GM12878 (cell line): ENCODE measurements around the gene WDR18. TPM values are rescaled to one million over a fixed set of nuclear protein-coding genes. Genes with fewer than 3 reads are reported as not detected.

Experiments
- ATAC-seq: fragments of 200-7000 bp; cut with Tn5 transposase; 3 replicates; pipeline ENCODE4 v1.9.1; 2020; ENCODE audit warnings: mild to moderate bottlenecking, moderate library complexity
- BruUV-seq: library from RNA; stranded (reverse); fragments of 400-500 nt; replicated peaks from 2 replicates; lab custom pipeline; 2021; lab: Mats Ljungman, UMichigan
- CTCF ChIA-PET: fragments of 300-600 bp; sonication (Branson Sonifier 250); formaldehyde crosslinking; extraction: SDS; loops from one replicate; lab custom pipeline; 2021; ENCODE audit warnings: inconsistent platforms; lab: Yijun Ruan, JAX
- POLR2A ChIA-PET: fragments of 350-600 bp; formaldehyde crosslinking; extraction: SDS; loops from one replicate; lab custom pipeline; 2021; ENCODE audit warnings: inconsistent platforms; lab: Charles Lee
- RAD21 ChIA-PET: fragments of 300-600 bp; sonication (Branson Sonifier 250); formaldehyde crosslinking; loops from one replicate; lab custom pipeline; 2023; ENCODE audit warnings: antibody characterized with exemption; ENCODE audit not compliant: unreplicated experiment; lab: Charles Lee
- SMC1A ChIA-PET: fragments of 300-600 bp; sonication (Branson Sonifier 250); formaldehyde crosslinking; loops from one replicate; lab custom pipeline; 2023; ENCODE audit not compliant: unreplicated experiment, uncharacterized antibody; lab: Charles Lee
- DNase-seq: peaks from one replicate; pipeline ENCODE4 v3.0.0-alpha.2; 2011; ENCODE audit warnings: low read depth, low spot score
- FAIRE-seq: peaks from 3 replicates; lab custom pipeline; 2011; peaks lifted over from hg19 to GRCh38; lab: Jason Lieb, UNC
- H2AFZ ChIP-seq: 2 replicates; pipeline ENCODE4 v1.6.0; 2011; ENCODE audit warnings: low read depth, low read length, control low read depth; ENCODE audit not compliant: control insufficient read depth
- H3K27ac ChIP-seq: 2 replicates; pipeline ENCODE4 v1.5.1; 2011; ENCODE audit warnings: control low read depth; ENCODE audit not compliant: control insufficient read depth, insufficient read depth
- H3K27me3 ChIP-seq, 2 experiments: replicated peaks in 1 of 2; 2 replicates each; pipeline versions ENCODE4 v1.6.0 to v1.6.1; 2011; ENCODE audit warnings: low read length in 1 of 2; ENCODE audit not compliant: control insufficient read depth in 2 of 2, insufficient read depth in 2 of 2
- H3K36me3 ChIP-seq, 2 experiments: 2 replicates each; pipeline ENCODE4 v1.5.1; 2011; ENCODE audit warnings: low read length in 1 of 2; ENCODE audit not compliant: control insufficient read depth in 2 of 2, insufficient read depth in 2 of 2
- H3K4me1 ChIP-seq: 2 replicates; pipeline ENCODE4 v1.6.1; 2011; ENCODE audit warnings: mild to moderate bottlenecking, low read length, moderate library complexity, mixed read lengths; ENCODE audit not compliant: control insufficient read depth, insufficient read depth
- H3K4me2 ChIP-seq: 2 replicates; pipeline ENCODE4 v1.6.0; 2011; ENCODE audit warnings: control low read depth; ENCODE audit not compliant: control insufficient read depth, insufficient read depth
- H3K4me3 ChIP-seq: fragments of 200-600 bp; sonication (generic); 2 replicates; pipeline ENCODE4 v1.5.1; 2016
- H3K79me2 ChIP-seq: 2 replicates; pipeline ENCODE4 v1.6.0; 2011; ENCODE audit warnings: low read length; ENCODE audit not compliant: control insufficient read depth, insufficient read depth
- H3K9ac ChIP-seq: 2 replicates; pipeline ENCODE4 v1.8.0; 2011; ENCODE audit warnings: low read length, control low read depth, mixed read lengths; ENCODE audit not compliant: control insufficient read depth, insufficient read depth
- H3K9me3 ChIP-seq: replicated peaks from 3 replicates; pipeline ENCODE4 v1.5.1; 2011; ENCODE audit warnings: mild to moderate bottlenecking, low read length; ENCODE audit not compliant: control insufficient read depth, insufficient read depth
- H4K20me1 ChIP-seq: 2 replicates; pipeline ENCODE4 v1.6.0; 2011; ENCODE audit not compliant: control insufficient read depth, insufficient read depth
- DPF2 ChIP-seq: fragments of 450-650 bp; IDR thresholded peaks from 2 replicates; pipeline ENCODE4 v1.6.1; 2017; ENCODE audit warnings: mild to moderate bottlenecking
- FOXK2 ChIP-seq: fragments of 450-650 bp; IDR thresholded peaks from 2 replicates; pipeline ENCODE4 v1.6.1; 2017; ENCODE audit warnings: mild to moderate bottlenecking, moderate library complexity
- KLF5 ChIP-seq: fragments of 450-650 bp; IDR thresholded peaks from 2 replicates; pipeline ENCODE4 v1.6.1; 2014; ENCODE audit warnings: mild to moderate bottlenecking; ENCODE audit not compliant: partially characterized antibody
- POLR2A ChIP-seq: IDR thresholded peaks from 2 replicates; pipeline ENCODE4 v1.6.1; 2011; ENCODE audit warnings: low read depth, mild to moderate bottlenecking, low read length
- POLR2AphosphoS5 ChIP-seq: IDR thresholded peaks from 2 replicates; pipeline ENCODE4 v1.6.1; 2011; ENCODE audit warnings: mild to moderate bottlenecking, low read length, inconsistent platforms
- PRDM15 ChIP-seq: fragments of 450-650 bp; formaldehyde crosslinking; IDR thresholded peaks from 2 replicates; pipeline ENCODE4 v1.4.0; 2020; ENCODE audit warnings: mild to moderate bottlenecking, moderate library complexity
- TARDBP ChIP-seq: IDR thresholded peaks from 2 replicates; pipeline ENCODE4 v1.6.1; 2016; ENCODE audit warnings: borderline replicate concordance
- WRNIP1 ChIP-seq: IDR thresholded peaks from 2 replicates; pipeline ENCODE4 v1.6.1; 2011; ENCODE audit warnings: low read depth, low read length, improper control_type of control experiment, borderline replicate concordance
- YBX1 ChIP-seq: fragments of 450-650 bp; IDR thresholded peaks from 2 replicates; pipeline ENCODE4 v1.6.1; 2016; ENCODE audit warnings: antibody characterized with exemption
- WGBS: methylation state at CpG from one replicate; pipeline ENCODE4 v1.1.6; 2016; ENCODE audit warnings: low lambda C conversion rate; ENCODE audit not compliant: insufficient replicate concordance, insufficient coverage; ENCODE audit errors: missing lambda C conversion rate; 5-methylcytosine and 5-hydroxymethylcytosine counted together
- in situ Hi-C: fragments of 300-500 bp; cut with MboI; formaldehyde crosslinking; loops from 9 replicates; pipeline ENCODE4 v1.14.3; 2018; ENCODE audit warnings: mixed read lengths
- intact Hi-C: fragments of 100-400 bp; cut with micrococcal nuclease; formaldehyde crosslinking; loops from one replicate; pipeline ENCODE4 v1.14.2; 2022; ENCODE audit not compliant: unreplicated experiment
- polyA plus RNA-seq, 11 experiments: library from polyadenylated mRNA; depleted of rRNA in 4 of 11; unstranded in 6 of 11; stranded (reverse) in 5 of 11; fragments of >200 nt; fragmentation: Nextera tagmentation in 4 of 11; fragmentation: Illumina TruSeq in 1 of 11; extraction: Ambion mirVana in 4 of 11; extraction: Trizol in 1 of 11; gene quantifications; 1 replicate in 1 of 11; 2 replicates in 10 of 11; pipeline versions ENCODE4 v1.2.1 to v1.2.3, GENCODE V29; 2011 to 2016; ENCODE audit warnings: inconsistent platforms in 2 of 11, missing spikeins in 2 of 11, low read depth in 1 of 11
- total RNA-seq, 4 experiments: library from RNA; depleted of rRNA in 3 of 4; stranded (reverse); fragments of >200 nt in 3 of 4; fragmentation: Illumina TruSeq in 1 of 4; extraction: Trizol in 1 of 4; gene quantifications; 2 replicates each; pipeline versions ENCODE4 v1.2.1 to v1.2.3, GENCODE V29; 2013 to 2021
- TF ChIP-seq, protein P1 (sequence below): fragments of 450-650 bp; IDR thresholded peaks from 2 replicates; pipeline ENCODE4 v1.6.1; 2018; ENCODE audit warnings: mild to moderate bottlenecking, low read depth, moderate library complexity; ENCODE audit not compliant: partially characterized antibody

The WDR18 gene
- total and polyA plus RNA-seq, 10 of the 15 experiments (the other 5 are each of a cell fraction or from before 2014, with no cell fraction given) = 3.0 to 206 (median 62.3) TPM

- RAD21 ChIA-PET = no interaction called here
Measured at GRCh38 chr19:962683-963400, 21.3 kb upstream of the WDR18 start.

DNA sequence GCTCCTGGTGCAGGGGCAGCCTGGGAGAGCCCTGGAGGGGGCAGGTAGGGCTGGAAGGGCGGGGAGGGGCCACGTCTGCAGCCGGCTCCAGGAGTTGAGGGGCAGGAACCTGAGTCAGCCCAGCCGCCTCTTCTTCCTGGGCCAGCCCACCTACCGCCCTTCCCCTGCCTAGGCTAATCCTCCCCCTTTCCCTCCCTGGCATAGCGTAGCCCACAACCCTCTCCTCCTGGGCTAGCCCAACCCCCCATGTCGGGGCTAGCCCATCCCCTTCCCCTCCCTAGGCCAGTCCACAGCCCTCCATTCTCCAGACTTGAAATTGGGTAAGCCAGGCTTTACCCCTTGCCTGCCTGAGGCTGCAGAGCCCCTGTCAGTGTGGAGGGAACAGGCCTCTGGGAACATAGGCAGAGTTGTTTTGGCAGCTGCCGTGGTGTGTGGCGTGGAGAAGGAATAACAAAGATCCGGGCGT lies 20.6 kb upstream of the WDR18 start:
- 75% methylated on average over 6 of the region's 11 CpGs for WGBS
- intact Hi-C loops = no loop called here
- ATAC-seq (no peak), FAIRE-seq (no peak), DNase-seq (no peak)
- Histone ChIP-seq H4K20me1 (peaks cover 3% of the 10 kb centered on the region; the same call in 1 of the 2 replicates), H3K4me2 (no peak overlapping the region), H3K9ac (no peak overlapping the region), H3K27me3 (no peaks in the 10 kb centered on the region), H3K9me3 (peaks cover 2% of the 10 kb centered on the region; the same call in 1 of the 3 replicates), H2AFZ (no peak overlapping the region), H3K79me2 (no peaks in the 10 kb centered on the region), H3K4me3 (no peak overlapping the region), H3K4me1 (no peaks in the 10 kb centered on the region), H3K36me3 (peaks cover 21 to 56% of the 10 kb centered on the region in 2 experiments), H3K27ac (no peak overlapping the region)
- ChIA-PET CTCF (no interaction called here), RAD21 (no interaction called here), POLR2A (no interaction called here), SMC1A (no interaction called here)
- in situ Hi-C loops = no loop called here
- no TSS peak for BruUV-seq
- TF ChIP-seq FOXK2 (no peak), YBX1 (no peak), KLF5 (no peak), TARDBP (no peak), PRDM15 (CRISPR knock-in tag) (no peak), WRNIP1 (no peak), POLR2AphosphoS5 (no peak)
- TF ChIP-seq, protein P1, sequence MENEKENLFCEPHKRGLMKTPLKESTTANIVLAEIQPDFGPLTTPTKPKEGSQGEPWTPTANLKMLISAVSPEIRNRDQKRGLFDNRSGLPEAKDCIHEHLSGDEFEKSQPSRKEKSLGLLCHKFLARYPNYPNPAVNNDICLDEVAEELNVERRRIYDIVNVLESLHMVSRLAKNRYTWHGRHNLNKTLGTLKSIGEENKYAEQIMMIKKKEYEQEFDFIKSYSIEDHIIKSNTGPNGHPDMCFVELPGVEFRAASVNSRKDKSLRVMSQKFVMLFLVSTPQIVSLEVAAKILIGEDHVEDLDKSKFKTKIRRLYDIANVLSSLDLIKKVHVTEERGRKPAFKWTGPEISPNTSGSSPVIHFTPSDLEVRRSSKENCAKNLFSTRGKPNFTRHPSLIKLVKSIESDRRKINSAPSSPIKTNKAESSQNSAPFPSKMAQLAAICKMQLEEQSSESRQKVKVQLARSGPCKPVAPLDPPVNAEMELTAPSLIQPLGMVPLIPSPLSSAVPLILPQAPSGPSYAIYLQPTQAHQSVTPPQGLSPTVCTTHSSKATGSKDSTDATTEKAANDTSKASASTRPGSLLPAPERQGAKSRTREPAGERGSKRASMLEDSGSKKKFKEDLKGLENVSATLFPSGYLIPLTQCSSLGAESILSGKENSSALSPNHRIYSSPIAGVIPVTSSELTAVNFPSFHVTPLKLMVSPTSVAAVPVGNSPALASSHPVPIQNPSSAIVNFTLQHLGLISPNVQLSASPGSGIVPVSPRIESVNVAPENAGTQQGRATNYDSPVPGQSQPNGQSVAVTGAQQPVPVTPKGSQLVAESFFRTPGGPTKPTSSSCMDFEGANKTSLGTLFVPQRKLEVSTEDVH = no peak

More at GRCh38 chr19:962683-963400, 21.3 kb upstream of the WDR18 start:
- DNase-seq (no peak), ATAC-seq (no peak), FAIRE-seq (no peak)
- ChIA-PET CTCF (no interaction called here), SMC1A (no interaction called here), POLR2A (no interaction called here)
- intact Hi-C loops (no loop called here), in situ Hi-C loops (no loop called here)
- Histone ChIP-seq H3K9me3 (peaks cover 2% of the 10 kb centered on the region; the same call in 1 of the 3 replicates), H3K36me3 (peaks cover 17 to 53% of the 10 kb centered on the region in 2 experiments), H3K27ac (no peak overlapping the region), H3K79me2 (no peaks in the 10 kb centered on the region), H3K4me2 (no peak overlapping the region), H3K9ac (no peak overlapping the region), H2AFZ (no peak overlapping the region), H3K4me3 (no peak overlapping the region), H3K27me3 (no peaks in the 10 kb centered on the region), H3K4me1 (no peaks in the 10 kb centered on the region), H4K20me1 (peaks cover 3% of the 10 kb centered on the region; the same call in 1 of the 2 replicates)
- no TSS peak for BruUV-seq
- WGBS = 89% methylated on average over 30 of the region's 31 CpGs
- TF ChIP-seq DPF2 = no peak
- peak; percentile 42; the same call in 1 of the 2 replicates for TF ChIP-seq POLR2A
